HL-60 (cell line): ENCODE measurements around the gene EML6.

ENCODE experiments used
- DNase-seq, 2 experiments: peaks; one replicate each; pipeline ENCODE4 v3.0.0-alpha.2; 2010 to 2020; ENCODE audit warnings: low read depth in 1 of 2, low spot score in 1 of 2
- H3K27ac ChIP-seq: fragments of 250-450 bp; sonication (Bioruptor Pico); replicated peaks from 2 replicates; pipeline ENCODE4 v1.5.1; 2020; ENCODE audit warnings: mild to moderate bottlenecking, moderate library complexity
- H3K27me3 ChIP-seq: fragments of 250-450 bp; sonication (Bioruptor Pico); 2 replicates; pipeline ENCODE4 v1.5.1; 2021; ENCODE audit warnings: mild to moderate bottlenecking, moderate library complexity; ENCODE audit not compliant: insufficient read depth, poor library complexity, severe bottlenecking
- H3K4me3 ChIP-seq: replicated peaks from 2 replicates; pipeline ENCODE4 v1.5.1; 2011; ENCODE audit warnings: mild to moderate bottlenecking, control low read depth, low read length; ENCODE audit not compliant: insufficient read depth
- CTCF ChIP-seq: IDR thresholded peaks from one replicate; pipeline ENCODE4 v1.5.1; 2011; ENCODE audit warnings: low read length, control low read depth, inconsistent platforms; ENCODE audit not compliant: insufficient read depth
- GABPA ChIP-seq: IDR thresholded peaks from 2 replicates; pipeline ENCODE4 v1.6.1; 2012; ENCODE audit warnings: low read depth
- POLR2AphosphoS5 ChIP-seq: IDR thresholded peaks from 2 replicates; pipeline ENCODE4 v1.6.1; 2012; ENCODE audit warnings: low read depth
- REST ChIP-seq: IDR thresholded peaks from 2 replicates; pipeline ENCODE4 v1.6.1; 2012; ENCODE audit warnings: low read depth; ENCODE audit not compliant: insufficient replicate concordance
- SPI1 ChIP-seq: IDR thresholded peaks from 2 replicates; pipeline ENCODE4 v1.6.1; 2012; ENCODE audit warnings: low read depth, mild to moderate bottlenecking, borderline replicate concordance

EML6 gene

DNA sequence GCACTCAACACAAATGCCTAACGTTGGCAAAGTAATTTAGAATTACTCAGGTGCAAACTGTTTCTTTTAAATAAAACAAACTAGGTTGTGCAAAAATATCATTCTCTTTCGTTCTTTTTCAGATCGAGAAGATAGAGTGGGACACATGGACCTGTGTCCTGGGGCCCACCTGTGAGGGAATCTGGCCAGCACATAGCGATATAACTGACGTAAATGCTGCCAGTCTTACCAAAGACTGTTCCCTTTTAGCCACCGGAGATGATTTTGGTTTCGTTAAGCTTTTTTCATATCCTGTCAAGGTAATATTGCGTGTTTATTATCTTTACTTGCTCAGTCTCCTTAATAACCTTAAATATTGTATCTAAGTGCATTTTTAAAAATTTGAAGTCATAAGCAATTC, 193.2 kb downstream of the EML6 start:
- TF ChIP-seq CTCF = no peak
- no peak for DNase-seq
- Histone ChIP-seq H3K4me3 (no peak overlapping the region), H3K27me3 (no peaks in the 10 kb centered on the region), H3K27ac (no peak overlapping the region)

DNA sequence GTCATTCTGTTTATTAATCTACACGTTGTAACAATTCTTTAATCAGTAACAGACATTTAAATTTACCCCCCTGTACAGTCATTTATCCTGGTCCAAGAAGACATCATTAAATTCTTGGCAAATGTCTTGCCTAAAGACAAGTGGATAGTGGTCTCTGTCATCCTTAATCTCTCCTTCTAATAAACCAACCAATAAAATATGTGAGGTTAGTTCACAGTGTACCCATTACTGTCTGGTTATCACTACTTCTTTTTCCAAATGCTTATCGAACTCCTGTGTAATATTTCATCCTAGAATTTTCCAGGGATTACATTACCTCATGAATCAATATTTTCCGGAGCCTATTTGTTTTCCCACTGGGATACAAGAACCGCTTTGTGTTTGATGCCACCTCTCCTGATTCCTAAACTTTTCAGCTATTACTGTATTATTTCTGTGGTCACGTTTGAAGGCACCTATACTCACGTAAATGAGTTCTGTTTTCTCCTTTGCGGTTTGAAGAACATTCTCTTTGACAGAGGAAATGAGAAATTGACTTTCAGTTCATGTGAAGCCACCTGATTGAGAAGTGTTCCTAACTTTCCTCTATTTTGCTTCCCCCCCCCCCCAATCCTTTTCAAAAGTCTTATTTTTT, 195.3 kb downstream of the EML6 start:
- Histone ChIP-seq H3K4me3 (no peak overlapping the region), H3K27ac (no peak overlapping the region), H3K27me3 (no peaks in the 10 kb centered on the region)
- no peak for TF ChIP-seq GABPA
- TF ChIP-seq POLR2AphosphoS5 = no peak
- no peak for TF ChIP-seq CTCF
- TF ChIP-seq SPI1 = no peak
- TF ChIP-seq REST = no peak
- DNase-seq = no peak

GRCh38 chr2:54920660-54921059, 197.2 kb downstream of the EML6 start:
- Histone ChIP-seq H3K4me3 (no peak overlapping the region), H3K27me3 (no peaks in the 10 kb centered on the region), H3K27ac (no peak overlapping the region)
- DNase-seq = no peak
- TF ChIP-seq SPI1 (no peak), POLR2AphosphoS5 (no peak), CTCF (no peak), REST (no peak), GABPA (no peak)

- TF ChIP-seq GABPA (no peak), CTCF (no peak), SPI1 (no peak), REST (no peak), POLR2AphosphoS5 (no peak)
- H3K27ac ChIP-seq = no peak overlapping the region
- H3K27me3 ChIP-seq = no peaks in the 10 kb centered on the region
- DNase-seq = no peak
- no peak overlapping the region for H3K4me3 ChIP-seq
These were observed 200.7 kb downstream of the EML6 start for GRCh38 chr2:54924121-54924520.
